Coronary artery (tissue), 2 donors: ENCODE data around the gene ARNT2.

Experiments
- DNase-seq: peaks from one replicate; pipeline ENCODE4 v3.0.0-alpha.2; 2017; ENCODE audit warnings: low spot score
- H3K27ac ChIP-seq, 2 donors: fragments of 200-600 bp; sonication (generic); one replicate each; pipeline ENCODE4 v1.5.1; 2016 to 2019
- H3K4me3 ChIP-seq: fragments of 200-600 bp; sonication (generic); 2 replicates; pipeline ENCODE4 v1.5.1; 2016; ENCODE audit warnings: mild to moderate bottlenecking, moderate library complexity
- CTCF ChIP-seq: fragments of 200-600 bp; sonication (generic); IDR thresholded peaks from one replicate; pipeline ENCODE4 v1.5.1; 2019; ENCODE audit warnings: antibody characterized with exemption

The ARNT2 gene

GRCh38 chr15:80607287-80607980, 203.3 kb downstream of the ARNT2 start:
- Histone ChIP-seq H3K4me3 (no peak overlapping the region), H3K27ac (no peak overlapping the region)
- DNase-seq, result peak; percentile 41
- TF ChIP-seq CTCF, result no peak

GRCh38 chr15:80608688-80609087, 204.5 kb downstream of the ARNT2 start:
- no peak overlapping the region for H3K4me3 ChIP-seq
- DNase-seq, result no peak
- TF ChIP-seq CTCF, result no peak
- H3K27ac ChIP-seq, result no peak overlapping the region

GRCh38 chr15:80609091-80609490, 204.9 kb downstream of the ARNT2 start:
- Histone ChIP-seq H3K4me3 (no peak overlapping the region), H3K27ac (no peak overlapping the region)
- TF ChIP-seq CTCF, result no peak
- peak; percentile 58 for DNase-seq

GRCh38 chr15:80609512-80609946, 205.3 kb downstream of the ARNT2 start:
- no peak for TF ChIP-seq CTCF
- no peak overlapping the region for H3K27ac ChIP-seq
- no peak overlapping the region for H3K4me3 ChIP-seq
- DNase-seq, result no peak

- DNase-seq, result peak; percentile 29
- H3K4me3 ChIP-seq, result no peak overlapping the region
- no peak for TF ChIP-seq CTCF
- no peak overlapping the region for H3K27ac ChIP-seq
Observed at GRCh38 chr15:80611543-80612080, 207.4 kb downstream of the ARNT2 start.

GRCh38 chr15:80612118-80612823, 208.1 kb downstream of the ARNT2 start:
- DNase-seq, result peak; percentile 26
- Histone ChIP-seq H3K27ac (no peak overlapping the region), H3K4me3 (no peak overlapping the region)
- TF ChIP-seq CTCF, result no peak
